Measurements from ENCODE around the gene COL8A2.
A peak's percentile ranks its signal among the peaks of the same experiment; 100 is the strongest.

Gene COL8A2

DNA sequence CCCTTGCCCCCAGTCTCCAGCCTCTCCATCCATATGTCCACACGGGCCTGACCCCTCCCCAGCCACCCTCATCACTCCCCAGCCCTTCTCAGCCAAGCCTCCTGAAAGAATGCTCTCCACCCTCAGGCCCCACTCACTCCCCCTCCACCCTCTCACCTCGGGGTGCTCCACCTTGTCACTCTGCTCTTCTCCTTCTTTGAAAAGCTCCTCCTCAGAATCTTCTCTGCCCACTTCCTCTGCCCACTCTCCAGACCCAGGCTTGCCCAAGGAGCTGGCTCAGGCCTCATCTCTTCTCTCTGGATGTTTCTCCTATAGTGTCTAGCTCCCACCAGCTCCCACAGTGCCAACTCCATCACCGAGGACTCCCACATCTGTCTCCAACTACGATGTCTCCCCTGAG, 13.9 kb downstream of the COL8A2 start:
- DNase-seq (ENCODE audit: low spot score): no peak

DNA sequence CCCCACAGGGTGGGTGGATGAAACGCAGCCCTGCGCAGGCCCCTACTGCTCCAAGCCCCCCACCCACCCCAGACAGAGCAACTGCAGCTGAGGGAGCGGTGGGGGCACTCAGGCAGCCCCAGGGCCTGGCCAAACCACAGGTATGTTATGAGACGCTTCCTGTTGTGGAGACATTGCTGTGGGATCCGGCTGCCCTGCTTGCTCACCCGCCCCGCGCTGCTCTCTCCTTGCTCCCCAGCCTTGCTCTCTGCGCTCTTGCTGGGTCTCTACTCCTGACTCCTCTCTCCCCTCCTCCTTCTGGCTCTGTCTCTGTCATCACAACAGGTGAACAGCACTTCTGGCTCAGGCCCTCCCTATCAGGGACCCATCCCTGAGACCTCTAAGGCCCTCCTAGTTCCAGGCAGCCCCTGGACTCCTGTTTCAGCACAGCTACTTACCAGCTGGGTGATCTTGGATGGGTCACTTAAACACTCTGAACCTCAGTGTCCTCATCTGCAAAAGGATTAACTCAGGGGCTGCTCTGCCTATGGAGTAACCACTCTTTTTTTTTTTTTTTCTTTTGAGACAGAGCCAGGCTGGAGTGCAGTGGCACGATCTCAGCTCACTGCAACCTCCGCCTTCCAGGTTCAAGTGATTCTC, 15.9 kb downstream of the COL8A2 start:
- DNase-seq (ENCODE audit: low spot score): no peak

DNA sequence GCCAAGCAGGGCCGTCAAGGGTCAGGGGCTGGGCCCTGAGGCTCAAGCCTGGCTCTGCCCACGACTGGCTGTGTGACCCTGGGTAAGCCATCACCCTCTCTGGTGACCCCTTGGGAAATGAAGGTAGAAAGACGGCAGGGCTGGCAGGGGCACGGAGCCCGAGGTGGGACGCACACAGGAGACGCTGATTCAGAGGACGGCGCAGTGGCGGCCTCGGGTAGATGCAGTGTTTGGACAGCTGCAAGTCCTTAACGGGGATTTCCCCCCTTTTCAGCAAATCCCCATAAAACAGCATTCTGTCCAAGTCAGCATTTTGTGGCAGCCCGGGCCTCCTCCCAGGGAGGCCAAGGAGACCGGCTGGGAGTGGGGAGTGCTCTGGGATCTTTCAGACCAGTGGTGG, 16.7 kb downstream of the COL8A2 start:
- no peak for DNase-seq (ENCODE audit: low spot score)

DNA sequence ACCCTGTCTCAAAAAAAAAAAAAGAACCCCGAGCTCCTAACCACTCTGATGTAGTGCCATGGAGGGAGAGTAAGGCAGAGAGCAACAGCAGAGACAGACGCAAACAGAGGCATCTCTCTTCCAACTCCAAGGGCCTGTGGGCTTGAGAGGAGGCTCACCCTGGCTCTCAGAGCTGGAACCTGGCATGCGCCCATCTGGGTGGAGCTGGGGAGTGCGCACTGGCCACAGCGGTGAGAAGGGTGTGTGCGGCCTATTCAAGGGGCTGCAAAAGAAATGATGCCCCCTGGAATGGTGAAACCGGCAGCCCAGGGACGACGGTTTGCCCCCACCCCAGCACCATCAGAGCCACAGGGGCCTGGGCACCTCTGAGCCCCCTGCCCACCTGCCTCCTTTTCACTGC, 17.6 kb downstream of the COL8A2 start:
- no peak for DNase-seq (ENCODE audit: low spot score)

DNA sequence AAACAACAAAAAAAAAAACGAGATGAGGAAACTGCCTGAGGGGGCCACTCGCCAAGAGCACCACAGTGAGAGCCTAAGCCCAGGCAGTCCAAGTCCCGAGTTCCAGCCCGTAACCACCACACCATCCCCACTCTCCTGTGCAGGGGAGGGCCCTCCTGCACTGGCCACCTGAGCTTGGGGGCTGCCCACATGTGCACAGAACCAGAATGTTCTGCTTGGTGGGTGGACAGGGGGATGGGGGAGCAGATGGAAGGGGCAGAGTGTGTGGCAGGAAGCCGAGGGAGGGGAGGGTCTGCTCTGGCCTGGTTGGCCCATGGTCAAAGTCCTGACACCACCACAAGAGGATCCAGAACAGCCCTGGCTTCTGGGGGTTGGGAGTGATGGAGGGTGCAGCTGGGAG, 18.8 kb downstream of the COL8A2 start:
- DNase-seq (ENCODE audit: low spot score): no peak

DNA sequence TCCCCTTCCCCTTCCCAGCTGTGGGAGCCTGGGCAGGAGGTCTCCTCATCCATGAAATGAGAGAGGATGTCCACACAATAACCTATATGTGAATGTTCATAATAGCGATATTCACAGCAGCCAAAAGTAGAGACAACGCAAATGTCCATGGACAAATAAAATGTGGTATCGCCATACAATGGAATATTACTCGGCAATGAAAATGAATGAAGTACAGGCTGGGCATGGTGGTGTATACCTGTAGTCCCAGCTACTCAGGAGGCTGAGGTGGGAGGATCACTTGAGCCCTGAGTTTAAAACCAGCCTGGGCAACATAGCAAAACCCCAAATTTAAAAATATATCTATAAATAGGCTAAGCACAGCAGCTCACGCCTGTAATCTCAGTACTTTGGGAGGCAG, 23.5 kb downstream of the COL8A2 start:
- DNase-seq (ENCODE audit: low spot score): no peak

DNA sequence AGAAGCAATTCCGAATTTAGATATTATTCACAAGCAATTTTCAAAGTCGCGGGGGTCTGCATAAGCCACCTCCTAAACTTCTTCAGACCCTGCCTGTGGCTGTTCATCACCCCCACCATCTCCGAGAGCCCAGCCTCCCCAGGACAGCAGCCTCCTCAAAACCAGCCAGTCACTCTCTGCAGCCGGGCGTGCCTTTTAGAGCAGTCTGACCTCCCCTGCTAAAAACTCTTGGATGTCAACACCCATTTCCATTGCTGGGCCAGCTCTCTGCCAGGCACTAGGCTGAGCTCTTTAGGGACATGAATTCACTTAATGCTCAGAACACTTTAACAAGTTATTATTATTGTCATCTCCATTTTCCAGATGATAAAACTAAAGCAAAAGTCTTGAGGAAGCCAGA, 24.6 kb downstream of the COL8A2 start:
- no peak for DNase-seq (ENCODE audit: low spot score)

DNA sequence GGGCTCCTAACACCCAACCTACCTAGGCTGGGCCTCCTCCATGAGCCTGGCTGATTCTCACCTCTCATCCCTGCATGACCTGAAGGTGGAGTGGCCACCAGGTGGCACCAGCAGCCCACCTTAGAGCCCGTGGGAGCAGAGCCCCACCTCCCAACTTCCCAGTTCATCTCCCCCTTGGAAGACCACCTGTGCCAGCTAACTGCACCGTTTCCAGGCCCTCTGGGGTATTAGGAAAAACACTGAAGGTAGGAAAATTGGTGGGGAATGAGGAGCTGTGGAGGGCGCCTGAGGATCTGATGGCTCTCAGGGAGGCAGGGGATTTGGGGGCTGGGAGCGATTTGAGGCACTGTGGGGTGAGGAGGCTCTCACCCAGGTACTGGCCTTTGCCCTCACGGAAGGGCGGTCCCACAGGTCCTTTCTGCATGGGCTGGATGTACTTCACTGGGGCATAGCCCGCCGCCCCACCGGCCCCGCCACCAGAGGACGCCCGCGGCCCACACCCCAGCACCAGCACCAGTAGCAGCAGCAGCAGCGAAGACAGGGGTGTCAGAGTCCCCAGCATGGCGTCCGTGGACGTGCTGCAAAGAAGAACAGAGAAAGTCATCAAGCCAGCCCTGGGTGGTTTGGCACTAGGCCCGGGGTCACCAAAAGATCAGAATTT, 25.2 kb downstream of the COL8A2 start:
- peak; percentile 56 for DNase-seq (ENCODE audit: low spot score)

DNA sequence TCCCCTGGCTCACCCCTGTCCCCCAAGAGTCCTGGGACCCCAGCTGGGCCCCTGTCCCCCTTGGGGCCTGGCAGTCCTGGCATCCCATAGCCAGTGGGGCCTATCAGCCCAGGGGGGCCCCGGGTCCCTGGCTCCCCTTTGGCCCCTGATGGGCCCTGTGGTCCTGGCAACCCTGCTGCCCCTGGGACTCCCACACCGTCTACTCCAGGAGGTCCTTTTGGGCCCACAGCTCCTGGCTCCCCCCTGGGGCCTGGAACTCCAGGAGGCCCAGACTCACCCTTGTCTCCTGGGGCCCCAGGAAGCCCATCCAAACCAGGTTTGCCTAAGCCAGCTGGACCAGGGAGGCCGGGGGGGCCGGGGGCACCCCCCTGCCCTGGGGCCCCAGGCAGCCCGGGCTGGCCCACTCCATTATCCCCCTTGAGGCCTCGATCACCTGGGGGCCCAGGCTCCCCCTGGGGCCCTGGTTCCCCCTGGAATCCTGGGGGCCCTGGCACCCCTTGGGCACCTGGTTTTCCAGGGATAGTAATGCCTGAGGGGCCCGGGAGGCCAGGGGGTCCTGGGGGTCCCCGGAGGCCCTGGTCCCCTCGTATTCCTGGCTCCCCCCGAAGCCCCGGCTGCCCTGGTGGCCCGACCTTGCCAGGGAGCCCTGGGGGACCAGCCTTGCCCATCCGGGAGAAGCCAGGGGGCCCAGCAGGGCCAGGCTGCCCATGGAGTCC, 26.2 kb downstream of the COL8A2 start:
- no peak for DNase-seq (ENCODE audit: low spot score)

DNA sequence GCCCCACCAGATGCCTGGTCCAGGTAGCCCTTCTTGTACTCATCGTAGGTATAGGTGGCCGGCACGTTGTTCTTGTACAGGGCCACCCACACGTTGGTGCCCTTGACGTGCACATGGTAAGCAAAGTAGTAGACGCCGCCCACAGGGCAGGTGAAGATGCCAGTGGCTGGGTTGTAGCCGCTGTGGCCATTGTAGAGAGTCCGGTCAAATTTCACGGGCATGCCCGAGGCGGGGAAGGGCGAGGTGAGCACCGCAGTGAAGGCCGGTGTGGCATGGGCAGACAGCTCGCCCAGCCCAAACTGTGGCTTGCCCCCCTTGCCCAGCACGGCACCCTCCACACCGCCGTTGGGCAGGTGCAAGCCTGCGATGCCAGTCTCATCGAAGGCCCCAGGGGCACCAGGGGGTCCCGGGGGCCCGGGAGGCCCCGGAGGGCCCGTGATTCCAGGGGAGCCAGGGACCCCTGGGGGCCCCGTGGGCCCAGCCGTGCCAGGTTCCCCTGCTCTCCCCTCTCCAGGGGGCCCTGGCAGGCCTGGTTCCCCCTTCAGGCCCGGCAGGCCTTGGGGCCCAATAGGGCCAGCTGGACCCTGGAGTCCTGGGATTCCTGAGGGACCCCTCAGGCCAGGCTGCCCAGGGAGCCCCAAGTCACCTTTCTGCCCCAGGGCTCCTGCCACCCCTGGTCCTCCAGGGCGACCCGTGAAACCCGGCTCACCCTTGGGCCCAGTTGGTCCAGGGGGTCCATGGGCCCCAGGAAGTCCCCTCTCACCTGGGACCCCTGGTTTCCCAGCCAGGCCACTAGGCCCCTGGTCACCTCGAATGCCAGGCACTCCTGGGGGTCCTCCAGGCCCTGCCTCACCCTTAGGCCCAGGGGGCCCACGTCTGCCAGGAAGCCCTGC, 27.1 kb downstream of the COL8A2 start:
- DNase-seq (ENCODE audit: low spot score): no peak

DNA sequence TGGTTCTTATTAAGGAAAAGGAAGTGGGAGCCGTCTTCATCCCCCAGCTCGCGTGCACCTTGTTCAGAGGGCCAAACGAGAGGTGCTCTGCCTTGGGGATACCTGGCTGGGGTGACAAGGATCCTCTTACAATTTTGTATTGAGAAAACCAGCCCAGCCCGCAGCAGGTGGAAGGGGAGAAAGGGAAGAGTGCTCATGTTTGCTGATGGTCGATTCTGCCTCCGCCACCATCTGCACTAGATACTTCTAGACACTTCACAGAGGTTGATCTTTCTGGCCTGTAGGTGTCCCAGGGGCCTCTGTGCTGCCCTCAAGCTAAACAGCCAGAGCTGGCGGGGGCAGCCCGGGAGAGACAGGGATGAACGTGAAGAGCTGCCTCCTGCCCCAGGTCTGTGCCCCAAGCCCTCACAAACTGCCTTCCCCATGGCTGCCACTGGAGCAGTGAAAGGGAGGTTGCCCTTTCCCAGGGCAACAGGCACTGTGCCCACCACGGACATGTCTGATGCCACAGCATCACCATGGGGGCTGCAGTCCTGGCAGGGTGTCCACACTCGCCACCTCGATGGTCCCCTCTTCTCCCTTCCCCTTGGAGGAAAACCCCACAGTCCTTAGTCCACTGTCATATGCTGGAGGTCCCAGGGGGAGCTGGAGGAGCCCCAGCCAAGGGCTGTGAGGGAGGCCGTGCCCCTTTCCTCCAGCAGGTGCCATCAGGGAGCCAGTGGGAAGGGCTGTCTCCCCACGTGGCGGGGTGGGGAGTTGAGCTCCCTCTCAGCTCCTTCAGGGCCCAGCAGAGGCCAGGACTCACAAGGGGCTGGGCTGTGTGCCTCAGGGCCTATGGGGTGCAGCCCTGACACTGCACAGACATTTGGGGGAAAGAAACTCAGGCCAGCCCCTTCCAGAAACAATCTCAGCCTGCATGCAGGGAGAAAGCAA, 28.3 kb downstream of the COL8A2 start:
- peak; percentile 41 for DNase-seq (ENCODE audit: low spot score)

DNA sequence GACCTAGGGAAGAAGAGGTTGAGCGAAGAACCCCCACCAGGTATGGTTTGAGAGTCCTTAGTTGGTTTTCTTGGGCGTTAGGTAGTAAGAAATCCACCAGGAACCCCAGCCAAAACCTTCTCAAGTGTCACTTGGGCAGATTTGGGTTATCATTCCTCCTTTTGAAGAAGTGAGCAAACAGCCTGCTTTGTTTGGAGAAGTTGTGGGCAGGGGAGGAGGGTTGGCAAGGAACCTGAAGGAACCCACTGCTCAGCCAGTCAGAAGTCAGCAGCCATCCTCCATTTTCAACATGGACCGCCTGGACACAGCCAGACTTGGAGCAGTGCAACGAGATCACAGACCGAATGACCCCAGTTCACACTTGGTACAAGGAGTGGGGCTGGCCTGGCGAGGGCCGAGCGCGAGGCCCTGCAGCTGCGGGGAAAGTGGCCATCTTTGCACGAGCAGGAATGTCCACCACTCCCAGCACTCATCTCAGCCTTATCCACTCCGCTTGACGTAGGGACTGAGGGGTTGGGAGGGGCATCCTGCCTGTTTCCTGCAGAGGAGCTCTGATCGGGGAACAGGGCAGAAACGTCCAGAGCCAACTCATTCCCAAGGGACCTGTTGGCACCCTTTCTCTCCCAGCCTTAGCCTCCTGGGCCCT, 29.1 kb downstream of the COL8A2 start:
- DNase-seq (ENCODE audit: low spot score): no peak

DNA sequence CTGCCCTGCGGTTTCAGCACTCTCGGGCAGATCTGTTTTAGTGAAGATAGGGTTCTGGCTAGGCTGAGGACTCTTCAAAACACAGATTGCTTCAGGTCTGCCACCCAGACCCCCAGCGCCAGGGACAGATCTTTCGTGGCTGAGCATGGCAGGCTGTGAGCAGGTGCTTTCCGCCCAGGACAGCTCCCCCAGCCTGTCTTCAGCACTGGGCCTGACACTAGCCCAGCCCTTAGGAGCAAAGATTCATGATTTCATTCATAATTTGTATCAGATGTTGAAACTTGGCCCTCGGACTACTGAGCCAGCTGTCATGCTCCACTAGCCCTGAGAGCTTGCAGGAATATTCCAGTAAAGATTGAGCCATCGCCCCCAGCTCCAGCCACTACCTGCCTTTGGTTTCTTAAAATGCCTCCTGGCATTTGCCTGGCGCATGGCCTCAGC, 30.4 kb downstream of the COL8A2 start:
- DNase-seq (ENCODE audit: low spot score): no peak

DNA sequence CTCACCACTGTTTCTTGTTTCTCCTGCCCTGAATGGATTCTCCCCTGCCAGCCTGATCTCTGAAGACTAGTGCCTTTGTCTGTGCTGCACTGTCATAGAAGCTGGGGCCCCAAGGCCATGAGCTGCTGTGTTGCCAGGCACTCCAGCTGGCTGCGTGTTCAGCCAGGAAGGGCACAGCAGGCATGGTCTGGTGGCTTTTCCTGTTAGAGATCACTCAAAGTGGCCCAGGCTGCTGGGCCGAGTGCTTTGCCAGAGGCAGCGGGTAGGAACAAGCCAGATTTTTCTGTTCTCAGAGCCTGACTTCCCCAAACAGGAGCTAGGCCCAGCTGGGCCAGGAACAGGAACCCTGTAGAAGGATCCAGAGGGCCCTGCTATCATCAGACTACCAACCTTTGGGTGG, 31.1 kb downstream of the COL8A2 start:
- DNase-seq (ENCODE audit: low spot score): no peak

DNA sequence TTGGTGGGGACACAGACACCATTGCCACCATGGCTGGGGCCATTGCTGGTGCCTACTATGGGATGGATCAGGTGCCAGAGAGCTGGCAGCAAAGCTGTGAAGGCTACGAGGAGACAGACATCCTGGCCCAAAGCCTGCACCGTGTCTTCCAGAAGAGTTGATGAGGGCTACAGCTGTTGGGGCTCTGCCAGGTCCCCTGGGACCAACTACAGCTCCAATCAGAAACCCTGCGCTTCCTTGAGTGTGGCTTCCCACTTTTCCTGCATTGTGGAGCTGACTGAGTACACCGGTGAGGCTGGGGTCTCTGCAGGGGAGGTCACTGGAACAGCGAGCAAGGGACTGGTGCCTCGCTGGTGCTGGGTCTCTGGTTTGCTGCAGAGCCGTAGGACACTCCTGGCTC, 31.8 kb downstream of the COL8A2 start:
- DNase-seq (ENCODE audit: low spot score): no peak

DNA sequence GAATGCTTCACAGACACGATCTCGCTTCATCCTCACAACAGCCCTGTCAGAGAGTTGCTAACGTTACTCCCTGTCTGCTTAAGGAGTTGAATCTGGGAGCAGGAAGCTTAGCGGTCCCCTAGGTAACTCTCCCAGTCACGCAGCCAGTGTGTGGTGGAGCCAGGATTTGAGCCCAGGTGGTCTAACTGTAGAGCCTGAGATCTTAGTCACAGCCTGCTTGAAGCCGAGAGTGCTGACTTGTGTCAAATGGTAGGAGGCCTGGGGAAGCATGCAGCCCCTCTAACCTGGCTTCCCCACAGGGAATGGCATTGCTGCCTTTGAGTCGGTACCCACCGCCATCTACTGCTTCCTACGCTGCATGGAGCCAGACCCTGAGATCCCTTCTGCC, 32.2 kb downstream of the COL8A2 start:
- DNase-seq (ENCODE audit: low spot score): no peak

DNA sequence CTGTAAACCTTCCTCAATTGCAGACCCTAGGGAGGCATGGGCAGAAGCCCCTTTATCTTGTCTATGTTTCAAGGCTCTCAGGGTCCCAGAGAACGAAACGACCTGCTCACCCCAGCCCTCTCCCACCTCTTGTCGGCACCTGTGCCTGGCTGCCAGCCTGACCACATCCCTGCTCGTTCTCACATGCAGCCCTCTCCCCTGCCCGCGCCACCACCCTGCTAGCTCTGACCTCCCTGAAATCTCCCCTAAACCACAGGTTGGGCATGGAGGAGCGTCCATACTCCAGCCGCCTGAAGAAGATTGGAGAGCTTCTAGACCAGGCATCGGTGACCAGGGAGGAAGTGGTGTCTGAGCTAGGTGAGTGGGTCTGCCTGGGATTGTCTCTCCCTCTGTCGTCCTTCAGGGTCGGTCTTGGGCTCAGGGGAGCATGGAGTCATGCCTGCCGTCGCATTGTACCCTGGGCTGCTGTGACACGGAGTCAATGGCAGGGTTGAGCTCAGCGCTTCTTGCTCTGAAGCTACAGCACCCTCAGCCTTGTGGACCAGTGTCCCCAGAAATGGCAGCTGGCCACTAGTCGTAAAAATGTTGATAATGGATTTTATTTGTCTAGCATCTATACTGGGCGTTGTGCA, 32.7 kb downstream of the COL8A2 start:
- no peak for DNase-seq (ENCODE audit: low spot score)

DNA sequence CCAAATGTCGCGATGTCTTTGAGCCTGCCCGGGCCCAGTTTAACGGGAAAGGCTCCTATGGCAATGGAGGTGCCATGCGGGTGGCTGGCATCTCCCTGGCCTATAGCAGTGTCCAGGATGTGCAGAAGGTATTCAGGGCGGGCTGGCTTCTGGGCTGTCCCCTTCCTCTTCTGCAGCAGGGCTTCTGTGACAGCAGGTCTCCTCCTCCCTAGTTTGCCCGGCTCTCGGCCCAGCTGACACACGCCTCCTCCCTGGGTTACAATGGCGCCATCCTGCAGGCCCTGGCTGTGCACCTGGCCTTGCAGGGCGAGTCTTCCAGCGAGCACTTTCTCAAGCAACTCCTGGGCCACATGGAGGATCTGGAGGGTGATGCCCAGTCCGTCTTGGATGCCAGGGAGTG, 33.3 kb downstream of the COL8A2 start:
- DNase-seq (ENCODE audit: low spot score): no peak

DNA sequence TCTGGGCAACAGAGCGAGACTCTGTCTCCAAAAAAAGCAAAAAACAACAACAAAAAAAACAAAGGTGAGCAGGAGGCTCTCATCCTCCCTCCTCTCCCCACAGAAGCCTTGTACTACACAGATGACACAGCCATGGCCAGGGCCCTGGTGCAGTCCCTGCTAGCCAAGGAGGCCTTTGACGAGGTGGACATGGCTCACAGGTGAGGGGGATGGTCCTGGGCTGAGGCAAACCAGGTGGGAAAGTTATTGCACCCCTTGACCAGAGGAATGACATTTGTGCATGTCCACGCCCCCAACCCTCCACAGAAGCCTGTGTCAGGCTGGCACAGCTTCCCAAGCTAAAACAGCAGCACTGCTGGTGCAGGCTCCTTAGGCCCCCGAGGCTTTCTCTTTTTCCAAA, 33.9 kb downstream of the COL8A2 start:
- no peak for DNase-seq (ENCODE audit: low spot score)

DNA sequence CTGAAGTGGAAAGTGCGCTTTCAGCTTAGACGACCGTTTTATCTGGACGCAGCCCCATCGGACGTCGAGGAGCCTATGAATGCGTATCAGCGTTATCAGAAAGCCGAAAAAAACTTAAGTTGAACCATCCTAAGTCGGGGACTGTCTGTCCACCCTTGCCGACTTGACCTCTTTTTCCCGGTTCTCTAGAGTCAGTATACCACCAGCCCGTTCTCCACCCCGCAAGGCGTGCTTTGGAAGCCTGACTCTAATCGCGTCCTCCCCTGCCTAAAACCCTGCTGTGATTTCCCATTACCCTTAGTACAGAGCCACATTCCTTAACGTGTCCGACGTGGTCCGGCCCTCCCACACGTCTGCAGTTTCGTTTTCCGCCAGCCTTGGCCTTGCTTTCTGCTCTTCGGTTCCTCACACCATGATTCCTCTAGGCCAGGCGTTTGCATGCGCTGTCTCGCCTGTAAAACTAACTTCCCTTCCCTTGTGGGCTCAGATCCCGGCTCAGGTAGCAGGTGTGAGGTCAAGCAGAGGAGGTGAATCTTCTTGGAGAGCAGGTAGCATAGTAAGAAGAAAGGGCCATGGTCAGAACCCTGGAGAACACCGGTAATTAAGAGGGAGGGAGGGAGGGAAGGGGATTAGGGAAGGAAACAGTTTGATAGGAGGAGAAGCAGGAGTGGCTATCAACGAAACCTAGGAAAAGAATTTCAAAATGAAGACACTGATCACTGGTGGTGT, 35.5 kb downstream of the COL8A2 start:
- DNase-seq (ENCODE audit: low spot score): peak; percentile 64

Data from RKO (cell line).